Measurements from ENCODE around the gene MAML2.

- TF ChIP-seq POLR2AphosphoS5 (IDR thresholded peaks at IDR 0.05) (no peak), EP300 (IDR thresholded peaks at IDR 0.05; ENCODE audit: low read depth) (no peak)
These were observed 198.4 kb downstream of the MAML2 start for GRCh38 chr11:96144553-96144952.
